HG03066 (cell line): Measurements from ENCODE around the gene FAM25A.

Source experiments
- ATAC-seq: cut with Tn5 transposase; IDR thresholded peaks from one replicate; pipeline ENCODE4 v1.9.1; 2021; ENCODE audit warnings: low read depth; ENCODE audit not compliant: unreplicated experiment

FAM25A gene

DNA sequence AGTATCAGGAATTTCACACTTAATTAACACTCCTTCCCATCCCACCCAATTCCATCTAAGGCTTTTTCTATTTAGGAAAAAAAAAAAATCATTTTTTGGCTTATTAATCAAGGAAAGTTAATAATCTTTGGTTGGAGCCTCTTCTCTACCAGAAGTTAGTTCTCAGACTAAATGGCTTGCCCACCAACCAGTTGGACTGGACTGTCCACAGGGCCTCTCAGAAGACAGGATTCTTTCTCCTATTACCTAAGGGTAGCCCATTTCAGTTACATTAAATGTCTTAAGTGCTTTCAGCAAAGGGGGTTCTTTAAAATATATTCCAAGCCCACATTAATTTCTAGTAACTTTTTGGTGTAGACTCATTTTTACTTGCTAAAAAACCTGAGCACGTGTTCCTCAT, 39.3 kb downstream of the FAM25A start:
- ATAC-seq: no peak

DNA sequence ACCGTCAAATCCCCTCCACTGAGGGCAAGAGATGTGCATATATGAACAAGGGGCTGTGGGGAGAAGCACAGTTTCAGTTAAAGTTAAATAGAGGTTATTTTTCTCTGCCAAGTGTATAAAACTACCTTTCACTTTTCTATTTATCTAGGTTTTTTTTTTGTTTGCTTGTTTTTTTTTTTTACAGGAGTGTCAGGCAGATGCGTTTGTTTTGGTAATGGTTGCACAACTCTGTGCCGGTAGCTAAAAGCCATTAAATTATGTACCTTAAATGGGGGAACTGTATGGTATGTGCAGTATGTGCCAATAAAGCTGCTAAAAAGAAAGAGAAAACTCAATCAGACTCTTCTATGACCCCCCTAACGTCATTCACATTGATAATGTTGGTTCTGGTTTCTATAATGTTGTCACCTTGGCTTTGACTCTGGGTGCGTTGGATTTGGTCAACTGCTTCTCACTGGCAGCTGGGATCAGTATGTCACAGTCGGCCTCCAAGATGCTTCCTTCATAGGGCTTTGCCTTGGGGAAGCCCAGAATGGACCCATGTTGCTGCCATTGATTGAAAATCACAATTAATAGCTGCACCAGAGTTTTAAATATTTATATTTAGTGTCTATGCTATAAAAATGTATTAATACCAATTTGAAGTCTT, 40.3 kb downstream of the FAM25A start:
- no peak for ATAC-seq

DNA sequence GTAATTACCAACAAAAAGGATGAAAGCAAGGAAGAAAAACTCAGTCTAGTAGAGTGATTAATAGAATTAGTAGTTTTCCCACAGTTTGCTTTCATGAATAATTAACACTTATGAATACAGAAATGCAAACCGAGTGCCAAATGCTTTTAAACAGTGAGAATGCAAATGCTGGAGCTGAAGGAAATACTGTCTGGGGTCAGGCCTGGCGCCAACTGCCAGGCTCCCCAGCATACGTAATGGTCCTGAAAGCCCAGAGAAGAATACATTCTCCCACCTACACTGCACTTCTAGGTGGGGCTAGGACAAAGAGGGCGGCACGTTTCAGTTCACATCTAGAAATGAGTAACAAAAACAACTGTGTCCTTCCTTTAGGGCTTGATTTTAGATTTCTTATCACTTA, 44.6 kb downstream of the FAM25A start:
- no peak for ATAC-seq

DNA sequence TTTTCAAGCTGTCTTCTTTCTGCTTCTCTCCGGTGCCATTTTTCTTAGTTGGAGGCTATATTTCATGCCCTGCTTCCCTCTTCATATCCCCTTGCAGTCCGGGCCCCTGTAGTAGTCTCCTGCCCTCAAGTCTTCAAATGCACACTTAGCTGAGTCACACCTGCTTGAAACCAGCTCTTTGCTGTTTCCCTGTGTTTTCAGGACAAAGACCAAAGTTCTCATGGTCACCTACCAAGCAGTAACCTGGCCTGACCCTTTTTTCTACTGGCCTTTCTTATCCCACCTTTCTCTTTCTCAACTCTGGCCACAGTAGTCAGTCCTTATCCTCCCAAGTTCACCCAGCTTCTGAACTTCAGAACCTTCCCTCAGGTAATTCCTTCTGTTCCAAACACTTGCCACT, 46.1 kb downstream of the FAM25A start:
- no peak for ATAC-seq

DNA sequence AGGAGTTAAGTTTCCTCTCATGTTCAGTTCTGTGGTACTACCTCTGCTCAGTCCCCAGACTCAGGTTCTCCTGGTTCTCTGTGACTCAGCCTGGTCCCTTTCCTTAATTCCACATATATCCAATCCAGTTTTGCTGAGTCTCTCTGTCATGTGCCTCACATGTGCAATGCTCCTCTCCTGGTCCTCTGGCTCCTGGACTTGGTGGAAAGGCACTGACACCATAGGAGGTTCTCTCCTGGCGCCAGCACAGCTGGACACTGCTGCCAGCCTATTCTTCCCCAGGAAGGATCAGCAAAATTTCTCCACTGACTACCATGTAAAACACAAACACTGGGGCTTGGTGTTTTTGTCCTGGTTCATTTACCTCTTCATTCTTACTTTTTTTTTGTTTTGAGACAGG, 46.8 kb downstream of the FAM25A start:
- ATAC-seq: no peak

DNA sequence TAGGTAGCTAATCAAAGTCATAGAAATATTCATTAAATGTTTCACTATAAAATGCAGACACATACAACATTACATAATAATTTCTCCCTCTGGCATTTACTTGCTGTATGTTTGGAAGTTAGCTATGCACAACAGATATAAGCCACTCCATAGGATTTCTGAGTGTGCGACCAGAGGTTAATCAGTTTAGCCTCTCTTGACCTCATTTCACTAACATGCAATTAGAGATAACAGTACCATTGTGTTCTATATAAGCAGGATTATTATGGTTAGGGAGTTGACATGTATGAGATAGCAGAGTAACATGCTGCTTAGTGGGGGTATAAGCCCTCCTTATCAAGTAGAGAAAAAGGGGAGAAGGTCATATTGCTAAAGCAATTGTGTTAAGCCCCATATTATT, 48.2 kb downstream of the FAM25A start:
- ATAC-seq: no peak

DNA sequence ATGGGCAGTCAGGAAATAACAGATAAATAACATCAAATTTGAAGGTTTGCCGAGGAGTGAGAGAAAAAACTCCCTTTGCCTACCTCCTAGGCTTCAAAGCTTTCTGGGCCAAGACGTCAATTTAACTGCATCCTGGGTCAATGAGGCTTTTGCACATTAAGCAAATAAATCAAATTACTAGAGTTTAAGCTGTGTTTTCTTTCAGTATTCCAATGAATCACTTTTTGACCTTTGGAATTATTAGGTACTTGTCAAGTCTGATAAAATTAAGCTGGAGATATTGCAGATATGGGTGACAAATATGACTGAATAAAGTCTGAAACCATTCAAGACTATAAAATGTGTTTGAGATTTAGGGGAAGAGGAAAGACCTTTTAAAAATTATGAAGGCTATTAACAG, 52.4 kb downstream of the FAM25A start:
- no peak for ATAC-seq
